ENCODE results near the gene ASB10. TPM values are rescaled to one million over a fixed set of nuclear protein-coding genes. Genes with fewer than 3 reads are reported as not detected.
A peak's percentile ranks its signal among the peaks of the same experiment; 100 is the strongest.

Gene ASB10
- total RNA-seq (not detected), polyA plus RNA-seq (under 1 TPM in 1 of 3 donors, not detected in 2; 0.05 TPM)
- long read RNA-seq, donor 1 = 0 reads
- long read RNA-seq, donor 2 = 0 reads
- long read RNA-seq, donor 3 = 0 reads
- long read RNA-seq, donor 4 = 0 reads
- long read RNA-seq, donor 5 = 0 reads
- long read RNA-seq, donor 6 = 0 reads
- long read RNA-seq, donor 7 = 0 reads
- long read RNA-seq, donor 8 = 0 reads
- long read RNA-seq, donor 9 = 0 reads
- long read RNA-seq, donor 10 = 0 reads

- no peaks in the 10 kb centered on the region for H3K36me3 ChIP-seq
- H3K9me3 ChIP-seq = no peaks in the 10 kb centered on the region
- intact Hi-C loops (cut with DNase I; ENCODE audit: low total_unique reads) = no loop called here
- 77 to 84% (median 80%) methylated on average over 16 to 22 of the region's 22 CpGs for WGBS, 5 donors
- no peak within 1 kb of the TSS for H3K4me3 ChIP-seq
- no peak for DNase-seq
- TF ChIP-seq CTCF (IDR thresholded peaks at IDR 0.05) (no peak), EP300 (IDR thresholded peaks at IDR 0.05) (no peak), POLR2A (IDR thresholded peaks at IDR 0.05) (no peak), POLR2AphosphoS5 (IDR thresholded peaks at IDR 0.05) (no peak)
- peaks cover 0 to 18% (median 0%) of the 10 kb centered on the region in 3 donors for H3K27me3 ChIP-seq
- H3K4me1 ChIP-seq = no peaks in the 10 kb centered on the region
- H3K27ac ChIP-seq = no peak within 1 kb of the TSS
These were observed at the start of gene ASB10 for GRCh38 chr7:151186640-151187408. ASB10 (minus strand) TSS chr7:151187250; CDS start chr7:151187130, 120 bp downstream.

GRCh38 chr7:151236406-151236805, 49.4 kb upstream of the ASB10 start:
- Histone ChIP-seq H3K27ac (no peak overlapping the region), H3K36me3 (peaks cover 26 to 70% (median 67%) of the 10 kb centered on the region in 4 donors), H3K4me3 (no peak overlapping the region), H3K9me3 (no peaks in the 10 kb centered on the region), H3K27me3 (no peaks in the 10 kb centered on the region), H3K4me1 (peaks cover 11 to 49% (median 31%) of the 10 kb centered on the region in 4 donors)
- no peak for DNase-seq
- intact Hi-C loops (cut with DNase I; ENCODE audit: low total_unique reads) = no loop called here
- WGBS, 5 donors = 87 to 93% (median 90%) methylated on average over 13 of the region's 13 CpGs
- TF ChIP-seq POLR2AphosphoS5 (IDR thresholded peaks at IDR 0.05) = no peak
- no peak for TF ChIP-seq EP300 (IDR thresholded peaks at IDR 0.05)
- no peak for TF ChIP-seq POLR2A (IDR thresholded peaks at IDR 0.05)
- no peak for TF ChIP-seq CTCF (IDR thresholded peaks at IDR 0.05)

- 78 to 90% (median 86%) methylated on average over 14 to 28 of the region's 28 CpGs for WGBS, 5 donors
- Histone ChIP-seq H3K4me1 (peaks cover 11 to 45% (median 33%) of the 10 kb centered on the region in 4 donors), H3K36me3 (peaks cover 26 to 59% (median 56%) of the 10 kb centered on the region in 4 donors), H3K4me3 (no peak overlapping the region), H3K9me3 (no peaks in the 10 kb centered on the region), H3K27ac (no peak overlapping the region), H3K27me3 (no peaks in the 10 kb centered on the region)
- intact Hi-C loops (cut with DNase I; ENCODE audit: low total_unique reads) = no loop called here
- TF ChIP-seq EP300 (IDR thresholded peaks at IDR 0.05) = no peak
- TF ChIP-seq POLR2A (IDR thresholded peaks at IDR 0.05) = no peak
- TF ChIP-seq POLR2AphosphoS5 (IDR thresholded peaks at IDR 0.05) = no peak
- TF ChIP-seq CTCF (IDR thresholded peaks at IDR 0.05) = no peak
- no peak for DNase-seq
These were observed 48.2 kb upstream of the ASB10 start for GRCh38 chr7:151235091-151235787.

- intact Hi-C loops (cut with DNase I; ENCODE audit: low total_unique reads) = no loop called here
- peak overlapping the region; percentile 85 to 97 (median 96) for H3K4me3 ChIP-seq
- TF ChIP-seq CTCF (IDR thresholded peaks at IDR 0.05) (no peak), POLR2A (IDR thresholded peaks at IDR 0.05) (no peak), EP300 (IDR thresholded peaks at IDR 0.05) (no peak), POLR2AphosphoS5 (IDR thresholded peaks at IDR 0.05) (no peak)
These were observed 46.8 kb upstream of the ASB10 start for GRCh38 chr7:151233804-151234203.

More at GRCh38 chr7:151233804-151234203, 46.8 kb upstream of the ASB10 start:
- H3K4me1 ChIP-seq = peaks cover 11 to 44% (median 33%) of the 10 kb centered on the region in 4 donors
- 59 to 71% (median 64%) methylated on average over 5 to 9 of the region's 9 CpGs for WGBS, 5 donors
- no peaks in the 10 kb centered on the region for H3K27me3 ChIP-seq
- H3K36me3 ChIP-seq = peaks cover 25 to 44% (median 42%) of the 10 kb centered on the region in 4 donors
- peak overlapping the region in 2 of 5 donors; percentile 89 to 94 for H3K27ac ChIP-seq
- no peaks in the 10 kb centered on the region for H3K9me3 ChIP-seq
- DNase-seq = no peak
